CD4-positive, alpha-beta T cell (primary cell): ENCODE data around the gene MTCL1. TPM values are rescaled to one million over a fixed set of nuclear protein-coding genes. Genes with fewer than 3 reads are reported as not detected.

Source experiments
- ATAC-seq: fragments of 200-7000 bp; cut with Tn5 transposase; one replicate; pipeline ENCODE4 v1.10.0; 2022; ENCODE audit warnings: mild to moderate bottlenecking; ENCODE audit not compliant: poor library complexity
- CTCF ChIA-PET: fragments of 350-600 bp; sonication (Branson Sonifier 250); formaldehyde crosslinking; loops from one replicate; lab custom pipeline; 2021; ENCODE audit warnings: antibody characterized with exemption, inconsistent platforms; lab: Charles Lee
- POLR2A ChIA-PET: fragments of 350-600 bp; sonication (Branson Sonifier 250); formaldehyde crosslinking; loops from one replicate; lab custom pipeline; 2021; ENCODE audit warnings: antibody characterized with exemption, inconsistent platforms; lab: Charles Lee
- DNase-seq, 14 experiments: peaks; one replicate each; pipeline ENCODE4 v3.0.0-alpha.2; 2013 to 2020; ENCODE audit warnings: mixed read lengths in 2 of 14
- H3K27ac ChIP-seq, 2 donors: one replicate each; pipeline versions ENCODE4 v1.5.1 to v1.7.0; 2013; ENCODE audit warnings: low read length in 2 of 2, low read depth in 1 of 2, mild to moderate bottlenecking in 1 of 2
- H3K27me3 ChIP-seq, 2 experiments: 1 replicate in 1 of 2; 2 replicates in 1 of 2; pipeline versions ENCODE4 v1.6.1 to v1.7.0; 2013; ENCODE audit warnings: low read length in 2 of 2, control low read depth in 1 of 2, mild to moderate bottlenecking in 1 of 2, moderate library complexity in 1 of 2; ENCODE audit not compliant: insufficient read depth in 2 of 2, control insufficient read depth in 1 of 2
- H3K36me3 ChIP-seq: one replicate; pipeline ENCODE4 v1.6.1; 2013; ENCODE audit warnings: low read length, control low read depth; ENCODE audit not compliant: insufficient read depth
- H3K4me1 ChIP-seq: one replicate; pipeline ENCODE4 v1.6.1; 2013; ENCODE audit warnings: low read length, control low read depth; ENCODE audit not compliant: insufficient read depth
- H3K4me3 ChIP-seq: one replicate; pipeline ENCODE4 v1.5.1; 2013; ENCODE audit warnings: mild to moderate bottlenecking, low read length, moderate library complexity
- H3K9me3 ChIP-seq, 2 experiments: 1 replicate in 1 of 2; 2 replicates in 1 of 2; pipeline versions ENCODE4 v1.6.1 to v1.7.0; 2013; ENCODE audit warnings: low read length in 2 of 2, mild to moderate bottlenecking in 2 of 2, control low read depth in 1 of 2, moderate library complexity in 1 of 2; ENCODE audit not compliant: control insufficient read depth in 1 of 2, insufficient read depth in 1 of 2
- H3K27ac Mint-ChIP-seq: one replicate; pipeline ENCODE4 v1.8.0; 2020; ENCODE audit warnings: mixed read lengths
- H3K27me3 Mint-ChIP-seq: one replicate; pipeline ENCODE4 v1.8.0; 2021; ENCODE audit warnings: mixed read lengths
- H3K36me3 Mint-ChIP-seq: one replicate; pipeline ENCODE4 v1.8.0; 2021; ENCODE audit warnings: low read depth, mixed read lengths
- H3K4me1 Mint-ChIP-seq: one replicate; pipeline ENCODE4 v1.8.0; 2021; ENCODE audit warnings: low read depth, mixed read lengths
- H3K4me3 Mint-ChIP-seq: one replicate; pipeline ENCODE4 v1.8.0; 2020; ENCODE audit warnings: mild to moderate bottlenecking, mixed read lengths
- H3K9me3 Mint-ChIP-seq: one replicate; pipeline ENCODE4 v1.8.0; 2020; ENCODE audit warnings: mixed read lengths
- intact Hi-C, 2 experiments: fragments of 100-400 bp; cut with DNase I in 1 of 2; cut with micrococcal nuclease in 1 of 2; formaldehyde crosslinking; loops; one replicate each; pipeline versions ENCODE4 v1.15.1 to v1.9.0; 2023 to 2025; cut with DNase I, micrococcal nuclease
- total RNA-seq, 174 experiments: library from RNA in 2 of 174; stranded (reverse) in 2 of 174; gene quantifications; one replicate each; pipeline ENCODE4 v1.2.3 and lab custom pipeline; 2021 to 2026
- TF ChIP-seq, protein P1 (sequence below): fragments of 200-600 bp; IDR thresholded peaks from one replicate; pipeline ENCODE4 v1.8.0; 2022; ENCODE audit warnings: antibody characterized with exemption, mild to moderate bottlenecking

Gene MTCL1
- total RNA-seq, 2 experiments from 2014 or later = 0.11 to 0.55 TPM

DNA sequence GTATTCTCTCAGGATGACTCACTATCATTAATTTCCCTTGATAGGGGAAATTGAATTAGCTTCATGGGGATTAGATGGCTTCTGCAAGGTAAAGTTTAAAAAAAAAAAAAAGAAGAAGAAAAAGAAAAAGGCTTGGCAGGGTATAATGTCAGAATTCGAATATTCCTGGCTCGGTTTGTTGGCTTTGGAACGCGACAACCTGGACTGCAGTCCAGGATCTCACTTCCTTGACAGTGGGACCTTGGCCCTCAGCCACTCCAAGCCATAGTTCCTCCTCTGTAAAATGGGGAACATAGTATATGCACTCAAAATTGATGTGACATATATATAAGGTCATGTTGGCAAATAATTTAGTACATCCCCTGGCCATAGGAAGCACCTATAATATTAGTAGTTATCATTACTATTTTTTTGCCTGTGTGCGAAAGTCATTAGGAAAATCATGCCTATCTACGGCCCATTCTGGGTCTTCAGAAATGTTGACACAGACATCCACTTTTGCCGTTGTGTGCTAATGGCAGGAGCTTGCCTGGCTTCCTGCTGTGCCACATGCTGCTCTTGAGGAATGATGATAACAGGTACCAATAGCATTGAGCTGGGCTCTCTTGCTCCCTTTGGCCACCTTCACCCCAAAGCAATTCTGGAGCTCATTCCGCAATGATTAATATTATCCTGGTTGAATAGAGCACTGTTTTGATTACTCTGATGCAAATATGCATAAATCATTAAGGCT lies 97.9 kb downstream of the MTCL1 start:
- Mint-ChIP-seq H3K36me3 (no peaks in the 10 kb centered on the region), H3K4me1 (peaks cover 9% of the 10 kb centered on the region), H3K27ac (no peak overlapping the region), H3K9me3 (no peaks in the 10 kb centered on the region), H3K27me3 (no peaks in the 10 kb centered on the region), H3K4me3 (no peak overlapping the region)
- H3K4me3 ChIP-seq = no peak overlapping the region
- ChIA-PET CTCF (no interaction called here), POLR2A (no interaction called here)
- no peaks in the 10 kb centered on the region for H3K36me3 ChIP-seq
- intact Hi-C loops = no loop called here
- H3K4me1 ChIP-seq = peaks cover 10% of the 10 kb centered on the region
- DNase-seq (no peak), ATAC-seq (no peak)
- H3K9me3 ChIP-seq = no peaks in the 10 kb centered on the region
- TF ChIP-seq, protein P1, sequence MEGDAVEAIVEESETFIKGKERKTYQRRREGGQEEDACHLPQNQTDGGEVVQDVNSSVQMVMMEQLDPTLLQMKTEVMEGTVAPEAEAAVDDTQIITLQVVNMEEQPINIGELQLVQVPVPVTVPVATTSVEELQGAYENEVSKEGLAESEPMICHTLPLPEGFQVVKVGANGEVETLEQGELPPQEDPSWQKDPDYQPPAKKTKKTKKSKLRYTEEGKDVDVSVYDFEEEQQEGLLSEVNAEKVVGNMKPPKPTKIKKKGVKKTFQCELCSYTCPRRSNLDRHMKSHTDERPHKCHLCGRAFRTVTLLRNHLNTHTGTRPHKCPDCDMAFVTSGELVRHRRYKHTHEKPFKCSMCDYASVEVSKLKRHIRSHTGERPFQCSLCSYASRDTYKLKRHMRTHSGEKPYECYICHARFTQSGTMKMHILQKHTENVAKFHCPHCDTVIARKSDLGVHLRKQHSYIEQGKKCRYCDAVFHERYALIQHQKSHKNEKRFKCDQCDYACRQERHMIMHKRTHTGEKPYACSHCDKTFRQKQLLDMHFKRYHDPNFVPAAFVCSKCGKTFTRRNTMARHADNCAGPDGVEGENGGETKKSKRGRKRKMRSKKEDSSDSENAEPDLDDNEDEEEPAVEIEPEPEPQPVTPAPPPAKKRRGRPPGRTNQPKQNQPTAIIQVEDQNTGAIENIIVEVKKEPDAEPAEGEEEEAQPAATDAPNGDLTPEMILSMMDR = no peak
- no peaks in the 10 kb centered on the region for H3K27me3 ChIP-seq
- H3K27ac ChIP-seq = no peak overlapping the region

DNA sequence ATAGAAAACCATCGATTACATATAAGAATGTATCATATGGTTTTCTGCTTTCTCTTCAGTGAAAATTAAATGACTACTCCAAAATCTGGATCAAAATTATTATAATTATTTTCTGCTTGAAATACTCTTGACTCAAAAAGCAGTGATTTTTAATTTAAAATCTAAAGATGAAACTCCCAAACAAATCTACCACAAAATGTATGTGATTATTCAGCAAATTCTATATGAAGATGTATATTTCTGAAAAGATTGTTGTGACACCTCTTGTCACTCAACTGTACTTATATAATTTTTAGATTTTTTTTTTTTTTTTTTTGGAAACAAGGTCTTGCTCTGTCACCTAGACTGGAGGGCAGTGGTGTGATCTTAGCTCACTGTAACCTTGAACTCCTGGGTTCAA lies 98.6 kb downstream of the MTCL1 start:
- TF ChIP-seq, protein P1 = no peak
- Mint-ChIP-seq H3K36me3 (no peaks in the 10 kb centered on the region), H3K27me3 (no peaks in the 10 kb centered on the region), H3K4me3 (no peak overlapping the region), H3K4me1 (peaks cover 9% of the 10 kb centered on the region), H3K9me3 (no peaks in the 10 kb centered on the region), H3K27ac (no peak overlapping the region)
- H3K4me1 ChIP-seq = peaks cover 10% of the 10 kb centered on the region
- ATAC-seq (no peak), DNase-seq (no peak)
- intact Hi-C loops = no loop called here
- no peaks in the 10 kb centered on the region for H3K9me3 ChIP-seq
- H3K27me3 ChIP-seq = no peaks in the 10 kb centered on the region
- POLR2A ChIA-PET = no interaction called here
- H3K36me3 ChIP-seq = no peaks in the 10 kb centered on the region
- CTCF ChIA-PET = no interaction called here
- H3K27ac ChIP-seq = no peak overlapping the region
- no peak overlapping the region for H3K4me3 ChIP-seq

DNA sequence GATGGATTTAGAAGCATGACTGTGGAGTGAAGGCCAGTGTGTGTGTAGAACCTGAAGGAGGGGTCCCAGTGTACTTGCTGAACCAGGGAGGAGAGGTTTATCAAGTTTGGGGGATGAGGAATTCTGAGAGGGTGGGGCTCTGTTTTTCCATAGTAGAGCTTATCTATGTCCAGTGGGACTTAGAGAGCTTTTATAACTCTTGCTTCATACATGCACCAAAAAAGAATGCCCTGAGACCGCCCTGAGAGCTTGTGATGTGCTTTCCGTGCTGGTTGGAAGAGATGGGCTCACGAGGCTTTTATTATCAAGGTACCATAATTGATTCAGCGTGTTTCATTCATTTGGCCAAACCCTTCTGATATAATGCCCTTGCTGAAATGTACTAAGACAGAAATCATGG lies 100.2 kb downstream of the MTCL1 start:
- H3K9me3 Mint-ChIP-seq = no peaks in the 10 kb centered on the region
- H3K27ac Mint-ChIP-seq = no peak overlapping the region
- ATAC-seq (no peak), DNase-seq (no peak)
- ChIA-PET CTCF (no interaction called here), POLR2A (no interaction called here)
- peaks cover 18% of the 10 kb centered on the region for H3K4me1 Mint-ChIP-seq
- H3K4me1 ChIP-seq = peaks cover 10% of the 10 kb centered on the region
- no peak overlapping the region for H3K4me3 ChIP-seq
- TF ChIP-seq, protein P1 = no peak
- no peak overlapping the region for H3K4me3 Mint-ChIP-seq
- no peaks in the 10 kb centered on the region for H3K27me3 ChIP-seq
- H3K36me3 ChIP-seq = no peaks in the 10 kb centered on the region
- intact Hi-C loops = no loop called here
- H3K9me3 ChIP-seq = no peaks in the 10 kb centered on the region
- H3K27me3 Mint-ChIP-seq = no peaks in the 10 kb centered on the region
- H3K27ac ChIP-seq = no peak overlapping the region
- no peaks in the 10 kb centered on the region for H3K36me3 Mint-ChIP-seq
